ENCODE measurements around the gene NDUFB8.

DNA sequence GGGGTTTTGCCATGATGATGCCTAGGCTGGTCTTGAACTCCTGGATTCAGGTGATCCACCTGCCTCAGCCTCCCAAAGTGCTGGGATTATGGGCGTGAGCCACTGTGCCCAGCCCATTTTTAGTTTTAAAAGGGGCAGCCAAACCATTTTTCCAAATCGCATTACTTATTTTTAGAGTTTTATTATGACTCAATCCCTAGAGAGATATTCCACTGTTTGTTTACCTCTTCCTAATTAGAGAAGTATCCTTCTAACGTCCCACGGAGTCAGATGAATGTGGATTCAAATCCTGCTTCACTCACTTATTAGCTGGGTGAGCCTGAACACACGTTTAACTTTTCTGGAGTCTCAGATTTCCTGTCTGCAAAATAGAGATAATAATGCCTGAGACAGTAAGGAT is 51.7 kb downstream of the NDUFB8 start:
- TF ChIP-seq, protein P1, sequence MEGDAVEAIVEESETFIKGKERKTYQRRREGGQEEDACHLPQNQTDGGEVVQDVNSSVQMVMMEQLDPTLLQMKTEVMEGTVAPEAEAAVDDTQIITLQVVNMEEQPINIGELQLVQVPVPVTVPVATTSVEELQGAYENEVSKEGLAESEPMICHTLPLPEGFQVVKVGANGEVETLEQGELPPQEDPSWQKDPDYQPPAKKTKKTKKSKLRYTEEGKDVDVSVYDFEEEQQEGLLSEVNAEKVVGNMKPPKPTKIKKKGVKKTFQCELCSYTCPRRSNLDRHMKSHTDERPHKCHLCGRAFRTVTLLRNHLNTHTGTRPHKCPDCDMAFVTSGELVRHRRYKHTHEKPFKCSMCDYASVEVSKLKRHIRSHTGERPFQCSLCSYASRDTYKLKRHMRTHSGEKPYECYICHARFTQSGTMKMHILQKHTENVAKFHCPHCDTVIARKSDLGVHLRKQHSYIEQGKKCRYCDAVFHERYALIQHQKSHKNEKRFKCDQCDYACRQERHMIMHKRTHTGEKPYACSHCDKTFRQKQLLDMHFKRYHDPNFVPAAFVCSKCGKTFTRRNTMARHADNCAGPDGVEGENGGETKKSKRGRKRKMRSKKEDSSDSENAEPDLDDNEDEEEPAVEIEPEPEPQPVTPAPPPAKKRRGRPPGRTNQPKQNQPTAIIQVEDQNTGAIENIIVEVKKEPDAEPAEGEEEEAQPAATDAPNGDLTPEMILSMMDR (IDR thresholded peaks at IDR 0.05), result no peak
- TF ChIP-seq POLR2A (IDR thresholded peaks at IDR 0.05), result no peak
